Cardiac muscle cell (in vitro differentiated cells and primary cell): ENCODE measurements around the gene MICU2. TPM values are rescaled to one million over a fixed set of nuclear protein-coding genes. Genes with fewer than 3 reads are reported as not detected.
A peak's percentile ranks its signal among the peaks of the same experiment; 100 is the strongest.

Experiments
- DNase-seq, 2 donors: peaks; one replicate each; pipeline versions ENCODE4 v3.0.0 to v3.0.0-alpha.2; 2010 to 2017; ENCODE audit warnings: low read depth in 1 of 2, low spot score in 1 of 2
- H3K27ac ChIP-seq: fragments of 200-600 bp; sonication (generic); 2 replicates; pipeline ENCODE4 v1.5.1; 2016
- H3K27me3 ChIP-seq: fragments of 200-600 bp; sonication (generic); 2 replicates; pipeline ENCODE4 v1.6.0; 2016; ENCODE audit warnings: control low read depth
- H3K36me3 ChIP-seq: fragments of 200-600 bp; sonication (generic); 2 replicates; pipeline ENCODE4 v1.5.1; 2016; ENCODE audit warnings: control low read depth
- H3K4me1 ChIP-seq: fragments of 200-600 bp; sonication (generic); 2 replicates; pipeline ENCODE4 v1.8.1; 2017; ENCODE audit warnings: low read depth, mild to moderate bottlenecking, mixed run types
- H3K4me3 ChIP-seq: fragments of 200-600 bp; sonication (generic); 2 replicates; pipeline ENCODE4 v1.5.1; 2016; ENCODE audit warnings: mild to moderate bottlenecking
- H3K9me3 ChIP-seq: fragments of 200-600 bp; sonication (generic); 2 replicates; pipeline ENCODE4 v1.5.1; 2017; ENCODE audit warnings: low read depth, mild to moderate bottlenecking, control low read depth
- polyA plus RNA-seq: library from polyadenylated mRNA; unstranded; fragments of >200 nt; fragmentation: Nextera tagmentation; extraction: Ambion mirVana; gene quantifications from 2 replicates; pipeline ENCODE4 v1.2.1, GENCODE V29; 2016
- total RNA-seq: library from RNA; depleted of rRNA; stranded (reverse); fragments of >200 nt; gene quantifications from 2 replicates; pipeline ENCODE4 v1.2.3, GENCODE V29; 2016
- TF ChIP-seq, protein P1 (sequence below): IDR thresholded peaks from 2 replicates; pipeline ENCODE4 v1.5.1; 2012; ENCODE audit warnings: low read depth, mild to moderate bottlenecking, low read length

Gene MICU2
- total and polyA plus RNA-seq, 2 experiments from 2014 or later = 75.6 to 111 TPM

DNA sequence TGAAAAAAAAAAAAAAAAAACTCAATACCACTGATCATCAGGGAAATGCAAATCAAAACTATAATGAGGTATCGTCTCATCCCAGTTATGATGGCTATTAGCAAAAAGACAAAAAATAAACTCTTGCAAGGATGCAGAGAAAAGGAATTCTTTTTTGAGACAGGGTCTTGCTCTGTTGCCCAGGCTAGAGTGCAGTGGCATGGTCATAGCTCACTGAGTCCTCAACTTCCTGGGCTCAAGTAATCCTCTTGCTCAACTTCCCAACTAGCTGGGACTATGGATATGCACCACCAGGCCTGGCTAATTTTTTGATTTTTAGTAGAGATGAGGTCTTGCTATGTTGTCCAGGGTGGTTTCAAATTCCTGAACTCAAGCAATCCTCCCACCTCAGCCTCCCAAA is 59.5 kb downstream of the MICU2 start:
- no peaks in the 10 kb centered on the region for H3K36me3 ChIP-seq
- no peaks in the 10 kb centered on the region for H3K27me3 ChIP-seq
- no peak overlapping the region for H3K4me3 ChIP-seq
- no peak for DNase-seq
- H3K4me1 ChIP-seq = peaks cover 37% of the 10 kb centered on the region
- H3K27ac ChIP-seq = no peak overlapping the region
- H3K9me3 ChIP-seq = no peaks in the 10 kb centered on the region
- TF ChIP-seq, protein P1, sequence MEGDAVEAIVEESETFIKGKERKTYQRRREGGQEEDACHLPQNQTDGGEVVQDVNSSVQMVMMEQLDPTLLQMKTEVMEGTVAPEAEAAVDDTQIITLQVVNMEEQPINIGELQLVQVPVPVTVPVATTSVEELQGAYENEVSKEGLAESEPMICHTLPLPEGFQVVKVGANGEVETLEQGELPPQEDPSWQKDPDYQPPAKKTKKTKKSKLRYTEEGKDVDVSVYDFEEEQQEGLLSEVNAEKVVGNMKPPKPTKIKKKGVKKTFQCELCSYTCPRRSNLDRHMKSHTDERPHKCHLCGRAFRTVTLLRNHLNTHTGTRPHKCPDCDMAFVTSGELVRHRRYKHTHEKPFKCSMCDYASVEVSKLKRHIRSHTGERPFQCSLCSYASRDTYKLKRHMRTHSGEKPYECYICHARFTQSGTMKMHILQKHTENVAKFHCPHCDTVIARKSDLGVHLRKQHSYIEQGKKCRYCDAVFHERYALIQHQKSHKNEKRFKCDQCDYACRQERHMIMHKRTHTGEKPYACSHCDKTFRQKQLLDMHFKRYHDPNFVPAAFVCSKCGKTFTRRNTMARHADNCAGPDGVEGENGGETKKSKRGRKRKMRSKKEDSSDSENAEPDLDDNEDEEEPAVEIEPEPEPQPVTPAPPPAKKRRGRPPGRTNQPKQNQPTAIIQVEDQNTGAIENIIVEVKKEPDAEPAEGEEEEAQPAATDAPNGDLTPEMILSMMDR = no peak

- no peaks in the 10 kb centered on the region for H3K27me3 ChIP-seq
- DNase-seq = no peak
- H3K4me3 ChIP-seq = no peak overlapping the region
- no peaks in the 10 kb centered on the region for H3K36me3 ChIP-seq
- TF ChIP-seq, protein P1 = no peak
- peak overlapping the region; percentile 89 for H3K27ac ChIP-seq
- peaks cover 53% of the 10 kb centered on the region for H3K4me1 ChIP-seq
- no peaks in the 10 kb centered on the region for H3K9me3 ChIP-seq
Measured at GRCh38 chr13:21542563-21542962, 61.4 kb downstream of the MICU2 start.

GRCh38 chr13:21541980-21542379 is 62.0 kb downstream of the MICU2 start:
- peak in 1 of 2 donors; percentile 3 for DNase-seq
- TF ChIP-seq, protein P1 = no peak
- H3K36me3 ChIP-seq = no peaks in the 10 kb centered on the region
- H3K27ac ChIP-seq = peak overlapping the region; percentile 89
- no peaks in the 10 kb centered on the region for H3K27me3 ChIP-seq
- H3K4me1 ChIP-seq = peaks cover 55% of the 10 kb centered on the region
- H3K4me3 ChIP-seq = no peak overlapping the region
- H3K9me3 ChIP-seq = no peaks in the 10 kb centered on the region

- H3K36me3 ChIP-seq = no peaks in the 10 kb centered on the region
- no peaks in the 10 kb centered on the region for H3K9me3 ChIP-seq
- TF ChIP-seq, protein P1 = no peak
- H3K27ac ChIP-seq = peak overlapping the region; percentile 89
- DNase-seq = no peak
- no peak overlapping the region for H3K4me3 ChIP-seq
- peaks cover 62% of the 10 kb centered on the region for H3K4me1 ChIP-seq
- H3K27me3 ChIP-seq = no peaks in the 10 kb centered on the region
Measured at GRCh38 chr13:21541271-21541670, 62.7 kb downstream of the MICU2 start.

- TF ChIP-seq, protein P1 = no peak
- no peak for DNase-seq
- H3K9me3 ChIP-seq = no peaks in the 10 kb centered on the region
- H3K4me1 ChIP-seq = peaks cover 64% of the 10 kb centered on the region
- H3K27ac ChIP-seq = peak overlapping the region; percentile 89
- H3K36me3 ChIP-seq = no peaks in the 10 kb centered on the region
- no peak overlapping the region for H3K4me3 ChIP-seq
- no peaks in the 10 kb centered on the region for H3K27me3 ChIP-seq
Measured at GRCh38 chr13:21539687-21540086, 64.3 kb downstream of the MICU2 start.

DNA sequence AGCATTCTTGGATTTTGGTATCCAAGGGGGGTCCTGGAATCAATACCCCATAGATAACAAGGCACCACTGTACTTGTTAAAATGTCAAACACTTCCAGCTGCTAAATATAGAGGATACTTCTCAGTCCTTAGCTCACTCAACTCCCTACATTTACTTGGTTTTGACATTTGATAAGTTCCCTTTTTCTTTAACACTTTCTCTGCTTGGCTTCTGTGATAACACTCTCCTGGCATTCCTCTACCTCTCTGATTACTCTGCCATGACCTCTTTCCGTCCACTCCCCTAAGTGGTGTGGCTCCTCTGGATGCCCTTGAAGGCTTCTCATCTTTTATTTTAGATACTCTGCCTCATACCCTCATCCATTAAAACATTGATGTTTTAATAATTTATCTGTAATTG is 65.2 kb downstream of the MICU2 start:
- TF ChIP-seq, protein P1 = no peak

More for the DNA sequence above, 65.2 kb downstream of the MICU2 start:
- Histone ChIP-seq H3K4me3 (no peak overlapping the region), H3K27ac (peak overlapping the region; percentile 89), H3K36me3 (no peaks in the 10 kb centered on the region), H3K4me1 (peaks cover 66% of the 10 kb centered on the region), H3K9me3 (no peaks in the 10 kb centered on the region), H3K27me3 (no peaks in the 10 kb centered on the region)
- DNase-seq = peak in 1 of 2 donors; percentile 70
